GM19099 (cell line): ENCODE results near the gene ZNF385C.
A peak's percentile ranks its signal among the peaks of the same experiment; 100 is the strongest.

Experiments
- POLR2A ChIP-seq: IDR thresholded peaks from 3 replicates; pipeline ENCODE4 v1.6.1; 2011; ENCODE audit warnings: low read depth; ENCODE audit not compliant: insufficient read length; ENCODE audit errors: extremely low read depth

The ZNF385C gene

GRCh38 chr17:42016941-42017865 lies 81.1 kb downstream of the ZNF385C start, which contains the start of gene DNAJC7:
TSS of gene DNAJC7 (minus strand) at chr17:42017439. CDS start at chr17:42017416, 23 bp downstream.
- peak; percentile 86 for TF ChIP-seq POLR2A

- no peak for TF ChIP-seq POLR2A
These were observed 81.9 kb downstream of the ZNF385C start for GRCh38 chr17:42016411-42016831.

- no peak for TF ChIP-seq POLR2A
These were observed 87.3 kb downstream of the ZNF385C start for GRCh38 chr17:42010898-42011516.

GRCh38 chr17:42009170-42009569 lies 89.1 kb downstream of the ZNF385C start:
- no peak for TF ChIP-seq POLR2A

GRCh38 chr17:42005166-42005565 lies 93.1 kb downstream of the ZNF385C start:
- no peak for TF ChIP-seq POLR2A

GRCh38 chr17:42002792-42003301 lies 95.4 kb downstream of the ZNF385C start:
- TF ChIP-seq POLR2A: no peak

- TF ChIP-seq POLR2A: no peak
These were observed 96.0 kb downstream of the ZNF385C start for GRCh38 chr17:42002175-42002791.

- TF ChIP-seq POLR2A: no peak
These were observed 96.5 kb downstream of the ZNF385C start for GRCh38 chr17:42001729-42002128.

GRCh38 chr17:42000413-42001133 lies 97.7 kb downstream of the ZNF385C start:
- TF ChIP-seq POLR2A: no peak

GRCh38 chr17:41998497-41998896 lies 99.8 kb downstream of the ZNF385C start:
- no peak for TF ChIP-seq POLR2A

- no peak for TF ChIP-seq POLR2A
These were observed 101.5 kb downstream of the ZNF385C start for GRCh38 chr17:41996855-41997164.

- TF ChIP-seq POLR2A: no peak
These were observed 105.7 kb downstream of the ZNF385C start for GRCh38 chr17:41992576-41992975.

- TF ChIP-seq POLR2A: no peak
These were observed 108.4 kb downstream of the ZNF385C start for GRCh38 chr17:41989702-41990419.

- no peak for TF ChIP-seq POLR2A
These were observed 109.9 kb downstream of the ZNF385C start for GRCh38 chr17:41988418-41988817.
